Left ventricle myocardium inferior (tissue), 1 donor: ENCODE measurements around the gene ZNF223. TPM values are rescaled to one million over a fixed set of nuclear protein-coding genes. Genes with fewer than 3 reads are reported as not detected.

Experiments
- DNase-seq: peaks from one replicate; pipeline ENCODE4 v3.0.0-alpha.2; 2020
- H3K27ac ChIP-seq: fragments of 200-600 bp; replicated peaks from 2 replicates; pipeline ENCODE4 v1.8.0; 2021
- H3K27me3 ChIP-seq: fragments of 200-600 bp; 2 replicates; pipeline ENCODE4 v1.8.0; 2021; ENCODE audit warnings: low read depth
- H3K36me3 ChIP-seq: fragments of 200-600 bp; 2 replicates; pipeline ENCODE4 v1.8.0; 2021
- H3K4me1 ChIP-seq: fragments of 200-600 bp; 2 replicates; pipeline ENCODE4 v1.8.0; 2021
- H3K4me3 ChIP-seq: fragments of 200-600 bp; 2 replicates; pipeline ENCODE4 v1.8.0; 2021; ENCODE audit warnings: mild to moderate bottlenecking, moderate library complexity
- H3K9me3 ChIP-seq: fragments of 200-600 bp; replicated peaks from 2 replicates; pipeline ENCODE4 v1.8.0; 2021
- CTCF ChIP-seq: fragments of 200-600 bp; IDR thresholded peaks from 2 replicates; pipeline ENCODE4 v1.8.0; 2021; ENCODE audit warnings: antibody characterized with exemption, mild to moderate bottlenecking, borderline replicate concordance
- intact Hi-C: fragments of 100-400 bp; cut with micrococcal nuclease; formaldehyde crosslinking; loops from one replicate; pipeline ENCODE4 v1.11.0; 2022
- total RNA-seq: library from RNA; stranded (reverse); fragmentation: NEBNext Ultra II Directional; extraction: Animal tissue kit (Norgen Biotek cat#: 25700); gene quantifications from one replicate; pipeline ENCODE4 v1.2.1, GENCODE V29; 2021
- donor health status: DM: no; HTN: yes; CAD: no; lungs with severe emphysema.

Gene ZNF223
- total RNA-seq, 1 donor from 2014 or later = 2.9 TPM

GRCh38 chr19:44007473-44007872 is 44.4 kb upstream of the ZNF223 start:
- no peak for DNase-seq
- Histone ChIP-seq H3K27me3 (no peaks in the 10 kb centered on the region), H3K9me3 (peaks cover 74% of the 10 kb centered on the region), H3K4me3 (no peak overlapping the region), H3K4me1 (peaks cover 17% of the 10 kb centered on the region), H3K27ac (no peak overlapping the region), H3K36me3 (peaks cover 74% of the 10 kb centered on the region)
- intact Hi-C loops = no loop called here
- no peak for TF ChIP-seq CTCF

- no peak for DNase-seq
- intact Hi-C loops = no loop called here
- peaks cover 100% of the 10 kb centered on the region for H3K9me3 ChIP-seq
- H3K27ac ChIP-seq = no peak overlapping the region
- no peaks in the 10 kb centered on the region for H3K27me3 ChIP-seq
- TF ChIP-seq CTCF = no peak
- H3K4me3 ChIP-seq = no peak overlapping the region
- H3K36me3 ChIP-seq = peaks cover 81% of the 10 kb centered on the region
- no peaks in the 10 kb centered on the region for H3K4me1 ChIP-seq
Measured at GRCh38 chr19:44010468-44010867, 41.4 kb upstream of the ZNF223 start.

GRCh38 chr19:44019498-44019897 is 32.3 kb upstream of the ZNF223 start:
- no peak for DNase-seq
- intact Hi-C loops = no loop called here
- Histone ChIP-seq H3K4me3 (no peak overlapping the region), H3K36me3 (no peaks in the 10 kb centered on the region), H3K9me3 (peaks cover 29% of the 10 kb centered on the region), H3K4me1 (peaks cover under 1% of the 10 kb centered on the region), H3K27me3 (no peaks in the 10 kb centered on the region), H3K27ac (no peak overlapping the region)
- no peak for TF ChIP-seq CTCF

- H3K9me3 ChIP-seq = peaks cover 12% of the 10 kb centered on the region
- H3K27me3 ChIP-seq = no peaks in the 10 kb centered on the region
- H3K36me3 ChIP-seq = peaks cover under 1% of the 10 kb centered on the region
- TF ChIP-seq CTCF = no peak
- peaks cover 16% of the 10 kb centered on the region for H3K4me1 ChIP-seq
- no peak overlapping the region for H3K4me3 ChIP-seq
- DNase-seq = no peak
- intact Hi-C loops = no loop called here
- H3K27ac ChIP-seq = no peak overlapping the region
Measured at GRCh38 chr19:44021221-44021620, 30.6 kb upstream of the ZNF223 start.

GRCh38 chr19:44024900-44025216 is 27.0 kb upstream of the ZNF223 start:
- Histone ChIP-seq H3K4me1 (peaks cover 19% of the 10 kb centered on the region), H3K27me3 (no peaks in the 10 kb centered on the region), H3K27ac (peak overlapping the region; percentile 74), H3K9me3 (peaks cover 35% of the 10 kb centered on the region), H3K36me3 (peaks cover 37% of the 10 kb centered on the region), H3K4me3 (peak overlapping the region; percentile 86)
- TF ChIP-seq CTCF = no peak
- intact Hi-C loops = no loop called here
- no peak for DNase-seq
